ENCODE data around the gene ATF7IP2. TPM values are rescaled to one million over a fixed set of nuclear protein-coding genes. Genes with fewer than 3 reads are reported as not detected.

Gene ATF7IP2
- total and polyA plus RNA-seq, 9 of the 15 experiments (the other 6 are each of a cell fraction or from before 2014, with no cell fraction given): 131 to 515 (median 196) TPM

DNA sequence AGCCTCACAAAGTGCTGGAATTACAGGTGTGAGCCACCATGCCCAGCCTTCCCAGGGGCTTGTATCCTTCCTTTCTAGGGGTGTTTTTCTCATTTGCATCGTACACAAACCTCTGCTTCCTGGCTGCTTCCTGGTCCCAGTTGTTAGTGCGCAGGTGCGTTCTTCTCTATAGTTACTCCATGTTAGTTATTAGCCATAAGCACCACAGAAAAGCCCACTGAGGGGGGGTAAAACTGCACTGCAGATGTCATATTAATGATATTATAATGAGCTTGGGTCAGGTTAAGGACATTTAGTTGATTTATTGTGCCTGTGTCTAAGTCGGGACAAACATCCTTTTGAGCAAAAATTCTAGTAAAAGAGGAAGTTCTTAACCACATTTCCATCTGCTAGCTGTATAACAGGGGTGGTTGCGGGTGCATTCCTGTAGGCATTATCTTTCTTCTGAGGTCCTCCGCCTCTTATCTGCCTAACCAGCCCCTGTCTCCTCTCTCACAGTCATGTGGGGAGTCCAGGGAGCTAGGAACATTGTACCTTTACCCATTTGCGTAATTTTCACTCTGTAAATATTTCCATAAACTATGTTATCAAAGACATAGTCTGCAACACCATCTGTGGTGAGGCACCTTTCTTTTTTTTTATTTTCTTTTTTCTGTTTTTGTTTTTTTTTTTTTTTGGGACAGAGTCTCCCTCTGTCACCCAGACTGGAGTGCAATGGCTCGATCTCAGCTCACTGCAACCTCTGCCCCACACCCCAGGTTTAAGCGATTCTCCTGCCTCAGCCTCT, 23.6 kb upstream of the ATF7IP2 start (continued):
- no peak for TF ChIP-seq PREB (CRISPR knock-in tag; IDR thresholded peaks at IDR 0.05)
- TF ChIP-seq, protein P1, sequence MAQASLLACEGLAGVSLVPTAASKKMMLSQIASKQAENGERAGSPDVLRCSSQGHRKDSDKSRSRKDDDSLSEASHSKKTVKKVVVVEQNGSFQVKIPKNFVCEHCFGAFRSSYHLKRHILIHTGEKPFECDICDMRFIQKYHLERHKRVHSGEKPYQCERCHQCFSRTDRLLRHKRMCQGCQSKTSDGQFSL (CRISPR knock-in tag; IDR thresholded peaks at IDR 0.05): 0 out of 2 replicates have a peak, but pooled peaks have one; percentile 46
- TF ChIP-seq, protein P1 (tag; IDR thresholded peaks at IDR 0.05): peak; percentile 17 to 69; a peak in 2 of 4 replicates
- peak; percentile 99 for TF ChIP-seq SMARCE1 (IDR thresholded peaks at IDR 0.05)
- TF ChIP-seq FOXM1 (IDR thresholded peaks at IDR 0.05; ENCODE audit: low read depth): peak; percentile 88
- no peak for TF ChIP-seq FOXM1 (CRISPR knock-in tag; IDR thresholded peaks at IDR 0.05; ENCODE audit: low read depth)
- no peak for TF ChIP-seq PRMT5 (CRISPR knock-in tag; IDR thresholded peaks at IDR 0.05)
- peak; percentile 74 for TF ChIP-seq SMAD1 (IDR thresholded peaks at IDR 0.05; ENCODE audit: low read depth, low read length, partially characterized antibody)
- peak; percentile 98 for TF ChIP-seq SMAD4 (CRISPR knock-in tag; conservative IDR thresholded peaks at IDR 0.05)
- TF ChIP-seq, protein P2, sequence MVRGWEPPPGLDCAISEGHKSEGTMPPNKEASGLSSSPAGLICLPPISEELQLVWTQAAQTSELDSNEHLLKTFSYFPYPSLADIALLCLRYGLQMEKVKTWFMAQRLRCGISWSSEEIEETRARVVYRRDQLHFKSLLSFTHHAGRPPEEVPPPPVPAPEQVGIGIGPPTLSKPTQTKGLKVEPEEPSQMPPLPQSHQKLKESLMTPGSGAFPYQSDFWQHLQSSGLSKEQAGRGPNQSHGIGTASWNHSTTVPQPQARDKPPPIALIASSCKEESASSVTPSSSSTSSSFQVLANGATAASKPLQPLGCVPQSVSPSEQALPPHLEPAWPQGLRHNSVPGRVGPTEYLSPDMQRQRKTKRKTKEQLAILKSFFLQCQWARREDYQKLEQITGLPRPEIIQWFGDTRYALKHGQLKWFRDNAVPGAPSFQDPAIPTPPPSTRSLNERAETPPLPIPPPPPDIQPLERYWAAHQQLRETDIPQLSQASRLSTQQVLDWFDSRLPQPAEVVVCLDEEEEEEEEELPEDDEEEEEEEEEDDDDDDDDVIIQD (CRISPR knock-in tag; IDR thresholded peaks at IDR 0.05): no peak
- peak; percentile 57; the same call in 1 of the 2 replicates for TF ChIP-seq ZBTB12 (CRISPR knock-in tag; IDR thresholded peaks at IDR 0.05)
- TF ChIP-seq LEF1 (IDR thresholded peaks at IDR 0.05): peak; percentile 96
- no peak for TF ChIP-seq GABPB1 (CRISPR knock-in tag; IDR thresholded peaks at IDR 0.05)
- TF ChIP-seq SP1 (CRISPR knock-in tag; IDR thresholded peaks at IDR 0.05): 0 out of 2 replicates have a peak, but pooled peaks have one; percentile 41
- TF ChIP-seq, protein P3, sequence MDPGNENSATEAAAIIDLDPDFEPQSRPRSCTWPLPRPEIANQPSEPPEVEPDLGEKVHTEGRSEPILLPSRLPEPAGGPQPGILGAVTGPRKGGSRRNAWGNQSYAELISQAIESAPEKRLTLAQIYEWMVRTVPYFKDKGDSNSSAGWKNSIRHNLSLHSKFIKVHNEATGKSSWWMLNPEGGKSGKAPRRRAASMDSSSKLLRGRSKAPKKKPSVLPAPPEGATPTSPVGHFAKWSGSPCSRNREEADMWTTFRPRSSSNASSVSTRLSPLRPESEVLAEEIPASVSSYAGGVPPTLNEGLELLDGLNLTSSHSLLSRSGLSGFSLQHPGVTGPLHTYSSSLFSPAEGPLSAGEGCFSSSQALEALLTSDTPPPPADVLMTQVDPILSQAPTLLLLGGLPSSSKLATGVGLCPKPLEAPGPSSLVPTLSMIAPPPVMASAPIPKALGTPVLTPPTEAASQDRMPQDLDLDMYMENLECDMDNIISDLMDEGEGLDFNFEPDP (CRISPR knock-in tag; IDR thresholded peaks at IDR 0.05): peak; percentile 17; the same call in 1 of the 2 replicates
- TF ChIP-seq, protein P4, sequence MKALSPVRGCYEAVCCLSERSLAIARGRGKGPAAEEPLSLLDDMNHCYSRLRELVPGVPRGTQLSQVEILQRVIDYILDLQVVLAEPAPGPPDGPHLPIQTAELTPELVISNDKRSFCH (CRISPR knock-in tag; IDR thresholded peaks at IDR 0.05): no peak
- TF ChIP-seq, protein P4 (tag; IDR thresholded peaks at IDR 0.05): peak; percentile 95
- peak in 1 of 2 experiments; percentile 41; a peak in 1 of 3 replicates for TF ChIP-seq CBX3 (IDR thresholded peaks at IDR 0.05; ENCODE audit: borderline replicate concordance in 1 of 2, low read length in 2 of 2)
- TF ChIP-seq HMBOX1 (IDR thresholded peaks at IDR 0.05): peak; percentile 95
- 0 out of 2 replicates have a peak, but pooled peaks have one; percentile 45 for TF ChIP-seq ZNF76 (CRISPR knock-in tag; IDR thresholded peaks at IDR 0.05; ENCODE audit: borderline replicate concordance)
